OCI-LY7 (cell line): ENCODE data around the gene KLK7. TPM values are rescaled to one million over a fixed set of nuclear protein-coding genes. Genes with fewer than 3 reads are reported as not detected.

Source experiments
- BruUV-seq: library from RNA; stranded (reverse); fragments of 400-500 nt; replicated peaks from 2 replicates; lab custom pipeline; 2021; lab: Mats Ljungman, UMichigan
- CTCF ChIA-PET: fragments of 300-600 bp; sonication (Branson Sonifier 250); formaldehyde crosslinking; loops from one replicate; lab custom pipeline; 2022; ENCODE audit warnings: antibody characterized with exemption; ENCODE audit not compliant: unreplicated experiment; lab: Charles Lee
- POLR2A ChIA-PET: fragments of 300-600 bp; sonication (Branson Sonifier 250); formaldehyde crosslinking; loops from one replicate; lab custom pipeline; 2022; ENCODE audit warnings: antibody characterized with exemption; lab: Charles Lee
- DNase-seq: peaks from one replicate; pipeline ENCODE4 v3.0.0-alpha.2; 2015; ENCODE audit warnings: low spot score
- H2AFZ ChIP-seq: fragments of 200-600 bp; sonication (generic), shearing (Covaris generic); 2 replicates; pipeline ENCODE4 v1.6.1; 2014; ENCODE audit warnings: mild to moderate bottlenecking, antibody characterized with exemption, low read length, moderate library complexity
- H3K27ac ChIP-seq: fragments of 200-600 bp; sonication (generic); 2 replicates; pipeline ENCODE4 v1.5.1; 2014; ENCODE audit warnings: mixed run types, low read depth, mild to moderate bottlenecking, moderate library complexity, low read length, inconsistent platforms; ENCODE audit not compliant: poor library complexity, severe bottlenecking
- H3K36me3 ChIP-seq: fragments of 200-600 bp; sonication (generic); 2 replicates; pipeline ENCODE4 v1.6.1; 2014; ENCODE audit warnings: mild to moderate bottlenecking, antibody characterized with exemption, low read length, moderate library complexity, mixed read lengths; ENCODE audit not compliant: insufficient read depth
- H3K4me1 ChIP-seq: fragments of 200-600 bp; sonication (generic); 2 replicates; pipeline ENCODE4 v1.5.1; 2014; ENCODE audit warnings: mild to moderate bottlenecking, low read length; ENCODE audit not compliant: insufficient read depth, poor library complexity, severe bottlenecking
- H3K4me2 ChIP-seq: fragments of 200-600 bp; sonication (generic); 2 replicates; pipeline ENCODE4 v1.6.1; 2014; ENCODE audit warnings: mild to moderate bottlenecking, low read length
- H3K4me3 ChIP-seq: fragments of 200-600 bp; sonication (generic); 2 replicates; pipeline ENCODE4 v1.5.1; 2014; ENCODE audit warnings: mild to moderate bottlenecking, low read depth, low read length; ENCODE audit not compliant: poor library complexity, severe bottlenecking
- H3K79me2 ChIP-seq: fragments of 200-600 bp; sonication (generic); 2 replicates; pipeline ENCODE4 v1.6.1; 2016; ENCODE audit warnings: low read depth, mild to moderate bottlenecking, low read length, moderate library complexity, mixed read lengths; ENCODE audit not compliant: insufficient read depth
- H3K9me2 ChIP-seq: fragments of 200-600 bp; sonication (generic); 2 replicates; pipeline ENCODE4 v1.6.1; 2016; ENCODE audit warnings: mild to moderate bottlenecking, low read length, mixed read lengths; ENCODE audit not compliant: insufficient read depth
- H3K9me3 ChIP-seq: fragments of 200-600 bp; sonication (generic); 2 replicates; pipeline ENCODE4 v1.6.1; 2014; ENCODE audit warnings: mild to moderate bottlenecking, mixed run types, low read length, mixed read lengths
- H4K20me1 ChIP-seq: fragments of 200-600 bp; sonication (generic); 2 replicates; pipeline ENCODE4 v1.6.1; 2014; ENCODE audit warnings: mild to moderate bottlenecking, antibody characterized with exemption, low read length, moderate library complexity, mixed read lengths; ENCODE audit not compliant: insufficient read depth
- EZH2phosphoT487 ChIP-seq: fragments of 200-600 bp; sonication (generic); IDR thresholded peaks from 2 replicates; pipeline ENCODE4 v1.6.1; 2018; ENCODE audit warnings: low read depth, borderline replicate concordance, mild to moderate bottlenecking, mixed run types, antibody characterized with exemption, low read length, moderate library complexity, mixed read lengths
- intact Hi-C: fragments of 100-400 bp; cut with micrococcal nuclease; formaldehyde crosslinking; loops from one replicate; pipeline ENCODE4 v1.10.0; 2022; ENCODE audit not compliant: unreplicated experiment
- total RNA-seq, 2 experiments: library from RNA; depleted of rRNA in 1 of 2; stranded (reverse); fragments of >200 nt in 1 of 2; shearing (Covaris generic) in 1 of 2; gene quantifications; 2 replicates each; pipeline ENCODE4 v1.2.3, GENCODE V29; 2014 to 2022
- TF ChIP-seq, protein P1 (sequence below): fragments of 200-600 bp; sonication (generic); conservative IDR thresholded peaks from 2 replicates; pipeline ENCODE4 v1.5.1; 2014; ENCODE audit warnings: mild to moderate bottlenecking, antibody characterized with exemption, low read length, moderate library complexity, mixed read lengths

Gene KLK7
- total RNA-seq, 2 experiments from 2014 or later, result not detected

DNA sequence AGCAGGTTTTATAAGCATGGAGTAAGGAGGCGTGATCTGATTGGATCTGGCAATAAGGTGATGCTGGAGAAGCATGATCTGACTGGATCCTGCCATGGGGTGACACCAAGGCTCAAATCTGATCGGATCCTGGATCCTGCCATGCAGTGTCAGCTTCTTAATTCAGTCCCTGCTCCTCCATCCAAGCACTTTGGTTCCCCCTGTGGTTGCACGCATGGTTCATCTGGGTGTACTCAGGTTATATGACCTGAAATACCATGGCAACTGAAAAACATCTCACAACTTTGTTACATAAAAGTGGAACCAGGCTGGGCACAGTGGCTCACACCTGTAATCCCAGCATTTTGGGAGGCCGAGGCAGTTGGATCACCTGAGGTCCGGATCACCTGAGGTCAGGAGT, 54.9 kb downstream of the KLK7 start:
- H3K36me3 ChIP-seq, result no peaks in the 10 kb centered on the region
- no peak overlapping the region for H3K4me2 ChIP-seq
- H3K27ac ChIP-seq, result no peak overlapping the region
- no peaks in the 10 kb centered on the region for H3K79me2 ChIP-seq
- intact Hi-C loops, result no loop called here
- no TSS peak for BruUV-seq
- no peak overlapping the region for H3K4me3 ChIP-seq
- ChIA-PET CTCF (no interaction called here), POLR2A (no interaction called here)
- no peaks in the 10 kb centered on the region for H3K4me1 ChIP-seq
- no peaks in the 10 kb centered on the region for H4K20me1 ChIP-seq
- no peak for DNase-seq
- no peaks in the 10 kb centered on the region for H3K9me2 ChIP-seq
- TF ChIP-seq EZH2phosphoT487, result no peak
- TF ChIP-seq, protein P1, sequence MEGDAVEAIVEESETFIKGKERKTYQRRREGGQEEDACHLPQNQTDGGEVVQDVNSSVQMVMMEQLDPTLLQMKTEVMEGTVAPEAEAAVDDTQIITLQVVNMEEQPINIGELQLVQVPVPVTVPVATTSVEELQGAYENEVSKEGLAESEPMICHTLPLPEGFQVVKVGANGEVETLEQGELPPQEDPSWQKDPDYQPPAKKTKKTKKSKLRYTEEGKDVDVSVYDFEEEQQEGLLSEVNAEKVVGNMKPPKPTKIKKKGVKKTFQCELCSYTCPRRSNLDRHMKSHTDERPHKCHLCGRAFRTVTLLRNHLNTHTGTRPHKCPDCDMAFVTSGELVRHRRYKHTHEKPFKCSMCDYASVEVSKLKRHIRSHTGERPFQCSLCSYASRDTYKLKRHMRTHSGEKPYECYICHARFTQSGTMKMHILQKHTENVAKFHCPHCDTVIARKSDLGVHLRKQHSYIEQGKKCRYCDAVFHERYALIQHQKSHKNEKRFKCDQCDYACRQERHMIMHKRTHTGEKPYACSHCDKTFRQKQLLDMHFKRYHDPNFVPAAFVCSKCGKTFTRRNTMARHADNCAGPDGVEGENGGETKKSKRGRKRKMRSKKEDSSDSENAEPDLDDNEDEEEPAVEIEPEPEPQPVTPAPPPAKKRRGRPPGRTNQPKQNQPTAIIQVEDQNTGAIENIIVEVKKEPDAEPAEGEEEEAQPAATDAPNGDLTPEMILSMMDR, result no peak
- H2AFZ ChIP-seq, result no peak overlapping the region
- no peaks in the 10 kb centered on the region for H3K9me3 ChIP-seq

Other genes with a start within 250 kb of the KLK7 start
- not detected in 2 replicates for gene GPR32, start 213.5 kb downstream of the KLK7 start, total RNA-seq (2014; rRNA removed; shearing (Covaris generic))
- gene GPR32, start 213.5 kb downstream of the KLK7 start, total RNA-seq (2022), result not detected in 2 replicates
- not detected in 2 replicates for gene ACP4, start 193.5 kb downstream of the KLK7 start, total RNA-seq (2014; rRNA removed; shearing (Covaris generic))
- not detected in 2 replicates for gene ACP4, start 193.5 kb downstream of the KLK7 start, total RNA-seq (2022)
- gene KLK1, start 160.1 kb downstream of the KLK7 start, total RNA-seq (2014; rRNA removed; shearing (Covaris generic)), result not detected in 2 replicates
- 3.4 and 5.1 TPM in 2 replicates for gene KLK1, start 160.1 kb downstream of the KLK7 start, total RNA-seq (2022)
- not detected in 2 replicates for gene KLK15, start 150.3 kb downstream of the KLK7 start, total RNA-seq (2014; rRNA removed; shearing (Covaris generic))
- not detected in 2 replicates for gene KLK15, start 150.3 kb downstream of the KLK7 start, total RNA-seq (2022)
- gene KLK3, start 129.0 kb downstream of the KLK7 start, total RNA-seq (2014; rRNA removed; shearing (Covaris generic)), result not detected in 2 replicates
- gene KLK3, start 129.0 kb downstream of the KLK7 start, total RNA-seq (2022), result not detected in 2 replicates
- gene KLK2, start 110.5 kb downstream of the KLK7 start, total RNA-seq (2014; rRNA removed; shearing (Covaris generic)), result not detected in 2 replicates
- not detected in 2 replicates for gene KLK2, start 110.5 kb downstream of the KLK7 start, total RNA-seq (2022)
- not detected in 2 replicates for gene KLK4, start 72.5 kb downstream of the KLK7 start, total RNA-seq (2014; rRNA removed; shearing (Covaris generic))
- gene KLK4, start 72.5 kb downstream of the KLK7 start, total RNA-seq (2022), result not detected in 2 replicates
- gene KLK5, start 30.9 kb downstream of the KLK7 start, total RNA-seq (2014; rRNA removed; shearing (Covaris generic)), result not detected in 2 replicates
- not detected in 2 replicates for gene KLK5, start 30.9 kb downstream of the KLK7 start, total RNA-seq (2022)
- not detected in 2 replicates for gene KLK6, start 14.3 kb downstream of the KLK7 start, total RNA-seq (2014; rRNA removed; shearing (Covaris generic))
- gene KLK6, start 14.3 kb downstream of the KLK7 start, total RNA-seq (2022), result not detected in 2 replicates
- gene KLK8, start 17.7 kb upstream of the KLK7 start, total RNA-seq (2014; rRNA removed; shearing (Covaris generic)), result not detected in 2 replicates
- not detected in 2 replicates for gene KLK8, start 17.7 kb upstream of the KLK7 start, total RNA-seq (2022)
- not detected in 2 replicates for gene KLK10, start 35.8 kb upstream of the KLK7 start, total RNA-seq (2014; rRNA removed; shearing (Covaris generic))
- not detected in 2 replicates for gene KLK10, start 35.8 kb upstream of the KLK7 start, total RNA-seq (2022)
- gene KLK11, start 42.7 kb upstream of the KLK7 start, total RNA-seq (2014; rRNA removed; shearing (Covaris generic)), result not detected in 2 replicates
- gene KLK11, start 42.7 kb upstream of the KLK7 start, total RNA-seq (2022), result not detected in 2 replicates
- not detected in 2 replicates for gene KLK12, start 51.1 kb upstream of the KLK7 start, total RNA-seq (2014; rRNA removed; shearing (Covaris generic))
- not detected in 2 replicates for gene KLK12, start 51.1 kb upstream of the KLK7 start, total RNA-seq (2022)
- not detected in 2 replicates for gene KLK13, start 81.2 kb upstream of the KLK7 start, total RNA-seq (2014; rRNA removed; shearing (Covaris generic))
- not detected in 2 replicates for gene KLK13, start 81.2 kb upstream of the KLK7 start, total RNA-seq (2022)
- not detected in 2 replicates for gene KLK14, start 99.0 kb upstream of the KLK7 start, total RNA-seq (2014; rRNA removed; shearing (Covaris generic))
- 0.84 and 0.89 TPM in 2 replicates for gene KLK14, start 99.0 kb upstream of the KLK7 start, total RNA-seq (2022)
- 9.6 and 13.3 TPM in 2 replicates for gene CTU1, start 124.5 kb upstream of the KLK7 start, total RNA-seq (2014; rRNA removed; shearing (Covaris generic))
- 6.9 and 8.3 TPM in 2 replicates for gene CTU1, start 124.5 kb upstream of the KLK7 start, total RNA-seq (2022)
- gene SIGLEC9, start 141.0 kb upstream of the KLK7 start, total RNA-seq (2014; rRNA removed; shearing (Covaris generic)), result not detected in 2 replicates
- gene SIGLEC9, start 141.0 kb upstream of the KLK7 start, total RNA-seq (2022), result not detected in 2 replicates
- not detected in 2 replicates for gene SIGLEC7, start 158.4 kb upstream of the KLK7 start, total RNA-seq (2014; rRNA removed; shearing (Covaris generic))
- gene SIGLEC7, start 158.4 kb upstream of the KLK7 start, total RNA-seq (2022), result not detected in 2 replicates
- gene CD33, start 241.2 kb upstream of the KLK7 start, total RNA-seq (2014; rRNA removed; shearing (Covaris generic)), result not detected in 2 replicates
- not detected in 2 replicates for gene CD33, start 241.2 kb upstream of the KLK7 start, total RNA-seq (2022)